ENCODE results near the gene CLMP. TPM values are rescaled to one million over a fixed set of nuclear protein-coding genes. Genes with fewer than 3 reads are reported as not detected.

The CLMP gene
- total and polyA plus RNA-seq, 9 of the 15 experiments (the other 6 are each of a cell fraction or from before 2014, with no cell fraction given): 0.02 to 0.15 (median 0.03) TPM; not detected in 6

- TF ChIP-seq HBP1 (CRISPR knock-in tag; IDR thresholded peaks at IDR 0.05) (no peak), ZNF239 (CRISPR knock-in tag; IDR thresholded peaks at IDR 0.05) (no peak)
Observed at GRCh38 chr11:123173040-123173855, 21.8 kb downstream of the CLMP start (continued).

DNA sequence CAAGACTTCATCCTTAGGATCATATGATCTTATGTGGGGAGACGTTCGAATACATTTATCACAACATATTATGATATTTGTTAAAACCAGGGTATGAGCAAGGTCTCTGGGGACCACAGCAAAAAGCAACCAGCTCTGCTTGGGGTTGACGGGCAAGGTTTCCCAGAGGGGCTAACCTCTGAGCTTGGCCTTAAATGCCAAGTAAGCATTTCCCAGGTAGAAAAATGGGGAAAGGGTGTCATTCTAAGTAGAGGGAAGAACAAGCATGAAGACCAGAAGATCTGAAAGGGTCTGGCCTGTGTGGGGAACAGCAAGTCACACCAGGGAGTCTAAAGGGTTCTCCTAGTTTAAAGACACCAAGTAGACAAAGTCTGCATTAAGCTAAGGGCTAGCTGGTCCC, 24.1 kb downstream of the CLMP start:
- DNase-seq (ENCODE audit: extremely low read depth in 1 of 4, low spot score in 3 of 4) (no peak), ATAC-seq (no peak), FAIRE-seq (no peak)
- Histone ChIP-seq H3K27me3 (ENCODE audit: control insufficient read depth in 2 of 2, insufficient read depth in 2 of 2, low read length in 2 of 2) (peaks cover 7 to 19% of the 10 kb centered on the region in 2 experiments; a peak in 2 of 5 replicates), H3K27ac (ENCODE audit: extremely low read depth, low read depth, low read length) (no peak overlapping the region), H2AFZ (ENCODE audit: low read depth, low read length) (no peak overlapping the region), H4K20me1 (replicated peaks; ENCODE audit: control insufficient read depth, insufficient read depth, low read length) (no peaks in the 10 kb centered on the region), H3K9me3 (replicated peaks; ENCODE audit: control insufficient read depth, insufficient read depth, low read depth, low read length) (no peaks in the 10 kb centered on the region), H3K79me2 (ENCODE audit: control insufficient read depth, insufficient read depth, low read length) (no peaks in the 10 kb centered on the region), H3K4me2 (ENCODE audit: insufficient read depth, low read length) (no peak overlapping the region), H3K4me3 (no peak overlapping the region), H3K9ac (ENCODE audit: insufficient read depth in 1 of 2, low read depth in 2 of 2, low read length in 2 of 2) (no peak overlapping the region), H3K36me3 (ENCODE audit: control insufficient read depth, insufficient read depth, low read length) (no peaks in the 10 kb centered on the region), H3K4me1 (replicated peaks in 1 of 2; ENCODE audit: control insufficient read depth in 2 of 2, insufficient read depth in 2 of 2, low read length in 2 of 2) (no peaks in the 10 kb centered on the region), H3K9me1 (ENCODE audit: control insufficient read depth, insufficient read depth, low read length) (no peaks in the 10 kb centered on the region)
- no TSS peak for BruUV-seq (replicated peaks)
- WGBS (ENCODE audit: insufficient coverage, low coverage, missing lambda C conversion rate): 6% methylated on average over 3 of the region's 3 CpGs
- POLR2A ChIA-PET: no interaction called here
- intact Hi-C loops (cut with micrococcal nuclease): no loop called here
- CTCF ChIA-PET (ENCODE audit: low intra/inter-chr PET ratio): interaction anchor here (0.6 kb wide), 1 partner anchor 331 kb away, joined by 3 read pairs; no protein-coding TSS in a partner anchor
- in situ Hi-C loops (cut with MboI): no loop called here
- no peak for TF ChIP-seq ZNF384 (IDR thresholded peaks at IDR 0.05; ENCODE audit: low read depth, low read length)
- no peak for TF ChIP-seq ZZZ3 (IDR thresholded peaks at IDR 0.05)
- no peak for TF ChIP-seq PHF20 (IDR thresholded peaks at IDR 0.05; ENCODE audit: partially characterized antibody)
- no peak for TF ChIP-seq RFX7 (CRISPR knock-in tag; IDR thresholded peaks at IDR 0.05)
- no peak; the same call in 1 of the 2 replicates for TF ChIP-seq C11orf30 (IDR thresholded peaks at IDR 0.05; ENCODE audit: low read depth)
- TF ChIP-seq ZNF318 (IDR thresholded peaks at IDR 0.05; ENCODE audit: borderline replicate concordance in 1 of 2, low read depth in 1 of 2): no peak
- no peak for TF ChIP-seq KLF6 (CRISPR knock-in tag; IDR thresholded peaks at IDR 0.05; ENCODE audit: borderline replicate concordance)
- TF ChIP-seq MTA3 (IDR thresholded peaks at IDR 0.05; ENCODE audit: borderline replicate concordance): no peak
- no peak for TF ChIP-seq ZNF445 (CRISPR knock-in tag; IDR thresholded peaks at IDR 0.05; ENCODE audit: low read depth)
- TF ChIP-seq SMARCA4 (IDR thresholded peaks at IDR 0.05): no peak

Data from K562 (cell line).